HUES6 (cell line): ENCODE results near the gene ANGPTL7.
"Not testable (repeated sequence)": the region's sequence is repeated elsewhere in the genome, so short reads cannot be mapped to it uniquely, and the experiment has no call there.

ENCODE experiments used
- H3K27ac ChIP-seq: 2 replicates; pipeline ENCODE4 v1.7.0; 2013; ENCODE audit warnings: low read depth, mild to moderate bottlenecking, low read length, inconsistent platforms
- H3K27me3 ChIP-seq: 2 replicates; pipeline ENCODE4 v1.6.1; 2013; ENCODE audit warnings: low read length; ENCODE audit not compliant: control insufficient read depth, insufficient read depth
- H3K36me3 ChIP-seq: 2 replicates; pipeline ENCODE4 v1.6.1; 2013; ENCODE audit warnings: low read length; ENCODE audit not compliant: control insufficient read depth, insufficient read depth
- H3K4me1 ChIP-seq: 2 replicates; pipeline ENCODE4 v1.6.1; 2013; ENCODE audit warnings: low read length; ENCODE audit not compliant: control insufficient read depth, insufficient read depth
- H3K4me3 ChIP-seq: 2 replicates; pipeline ENCODE4 v1.5.1; 2013; ENCODE audit warnings: low read depth, low read length
- H3K9ac ChIP-seq: one replicate; pipeline ENCODE4 v1.6.1; 2013; ENCODE audit warnings: mild to moderate bottlenecking, low read length
- H3K9me3 ChIP-seq: 2 replicates; pipeline ENCODE4 v1.6.1; 2013; ENCODE audit warnings: low read depth, low read length; ENCODE audit not compliant: control insufficient read depth, insufficient read depth

ANGPTL7 gene

DNA sequence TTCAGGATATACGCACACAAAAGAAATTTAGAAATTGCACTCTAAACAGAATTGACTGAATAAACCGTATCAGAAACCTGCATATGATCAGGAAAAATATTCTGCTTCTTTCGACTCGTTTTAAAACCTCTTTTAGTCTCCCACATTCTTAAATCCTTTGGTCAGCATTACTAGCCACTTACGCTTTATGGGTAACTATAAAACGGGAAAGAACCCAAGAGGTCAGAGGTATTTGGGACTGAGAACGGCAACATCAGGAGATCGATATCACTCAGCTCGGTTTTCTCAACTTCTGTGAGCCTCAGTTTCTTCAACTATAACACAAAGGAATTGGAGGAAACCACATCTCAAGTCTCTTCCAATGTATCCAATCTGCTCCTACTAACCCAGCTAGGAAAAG lies 36.4 kb upstream of the ANGPTL7 start:
- Histone ChIP-seq H3K9me3 (no peaks in the 10 kb centered on the region), H3K9ac (no peak overlapping the region), H3K4me1 (0 out of 2 replicates have a peak, but pooled peaks cover 3% of the 10 kb centered on the region), H3K4me3 (no peak overlapping the region), H3K27ac (no peak overlapping the region), H3K27me3 (no peaks in the 10 kb centered on the region), H3K36me3 (peaks cover 75% of the 10 kb centered on the region)

DNA sequence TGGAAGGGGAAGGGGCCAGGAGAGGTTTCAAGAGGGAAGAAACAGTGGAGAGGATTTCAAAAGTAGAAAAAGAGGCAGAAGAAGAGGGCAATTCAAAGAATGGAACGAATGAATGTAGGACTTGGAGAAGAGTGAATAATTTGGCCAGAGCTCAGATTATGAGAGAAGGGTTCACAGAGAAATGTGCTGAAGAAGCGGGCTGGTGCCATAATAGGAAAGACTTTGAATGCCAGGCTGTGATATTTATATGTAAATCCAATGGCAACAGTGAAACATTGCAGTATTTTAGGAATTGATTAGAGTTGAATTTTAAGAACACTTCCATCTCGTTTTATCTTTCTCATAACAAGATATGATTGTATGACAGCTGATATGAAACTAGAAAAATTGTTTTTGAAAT lies 36.0 kb upstream of the ANGPTL7 start:
- H3K4me1 ChIP-seq = no peaks in the 10 kb centered on the region
- no peak overlapping the region for H3K27ac ChIP-seq
- H3K27me3 ChIP-seq = no peaks in the 10 kb centered on the region
- peaks cover 70% of the 10 kb centered on the region for H3K36me3 ChIP-seq
- H3K4me3 ChIP-seq = no peak overlapping the region
- no peak overlapping the region for H3K9ac ChIP-seq
- no peaks in the 10 kb centered on the region for H3K9me3 ChIP-seq

DNA sequence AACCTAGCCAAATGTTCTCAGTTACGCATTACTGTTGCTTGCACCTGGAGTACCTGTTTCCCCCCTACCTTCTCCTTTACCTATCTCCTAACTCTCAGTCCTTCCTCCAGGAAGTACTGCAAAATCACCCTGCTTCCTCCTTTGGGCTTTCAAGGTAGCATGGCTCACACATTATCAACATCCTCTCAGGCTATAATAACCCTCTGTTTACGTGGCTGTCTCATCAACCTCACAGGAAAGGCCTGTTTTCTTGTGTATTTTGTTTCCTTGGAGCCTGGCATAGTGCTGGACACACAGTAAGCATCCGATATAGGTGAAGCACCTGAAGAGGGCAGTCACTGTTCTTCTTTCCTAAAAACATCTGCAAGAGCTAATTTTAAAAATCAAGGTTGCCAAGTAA lies 32.7 kb upstream of the ANGPTL7 start:
- Histone ChIP-seq H3K4me3 (no peak overlapping the region), H3K27ac (no peak overlapping the region), H3K4me1 (no peaks in the 10 kb centered on the region), H3K36me3 (peaks cover 57% of the 10 kb centered on the region), H3K9ac (no peak overlapping the region), H3K27me3 (no peaks in the 10 kb centered on the region), H3K9me3 (no peaks in the 10 kb centered on the region)

DNA sequence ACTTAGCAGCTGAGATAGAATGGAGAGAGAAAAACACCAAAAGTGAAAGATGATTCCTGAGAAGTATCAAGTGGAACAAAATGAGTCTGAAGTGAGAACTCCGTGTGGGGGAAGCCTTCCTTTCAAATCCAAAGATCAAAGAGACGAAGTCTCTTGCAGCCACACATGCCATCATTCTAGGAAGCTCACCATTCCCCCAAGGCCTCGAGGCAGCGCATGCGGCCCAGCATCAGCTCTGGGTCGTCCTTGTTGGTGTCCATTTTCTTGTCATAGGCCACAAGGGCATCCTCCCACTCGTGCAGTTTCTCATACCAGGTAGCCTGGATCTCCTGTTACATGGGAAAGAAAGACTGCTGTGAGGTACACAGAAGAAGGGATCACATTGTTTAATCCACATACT lies 32.2 kb upstream of the ANGPTL7 start:
- Histone ChIP-seq H3K4me3 (no peak overlapping the region), H3K36me3 (peaks cover 51% of the 10 kb centered on the region), H3K27ac (no peak overlapping the region), H3K9ac (no peak overlapping the region), H3K27me3 (no peaks in the 10 kb centered on the region), H3K9me3 (no peaks in the 10 kb centered on the region), H3K4me1 (no peaks in the 10 kb centered on the region)

DNA sequence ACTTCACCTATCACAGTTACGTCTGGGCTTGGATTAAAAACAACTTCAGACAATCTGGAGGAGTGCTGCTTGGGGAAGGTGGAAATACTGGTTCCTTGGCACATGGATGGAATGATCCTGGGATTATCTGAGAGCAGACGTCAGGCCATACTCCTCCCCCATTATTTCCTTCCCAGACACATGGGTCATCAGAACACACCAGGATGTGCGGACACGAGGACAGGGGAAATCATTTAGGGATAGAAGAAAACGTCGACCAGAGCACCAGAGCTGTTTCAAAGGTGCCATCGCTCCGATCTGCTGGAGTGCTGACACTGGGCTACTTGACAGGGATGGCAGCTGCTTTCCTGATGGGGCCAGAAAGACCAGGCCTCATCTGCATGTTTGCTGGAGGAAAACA lies 31.8 kb upstream of the ANGPTL7 start:
- peaks cover 51% of the 10 kb centered on the region for H3K36me3 ChIP-seq

DNA sequence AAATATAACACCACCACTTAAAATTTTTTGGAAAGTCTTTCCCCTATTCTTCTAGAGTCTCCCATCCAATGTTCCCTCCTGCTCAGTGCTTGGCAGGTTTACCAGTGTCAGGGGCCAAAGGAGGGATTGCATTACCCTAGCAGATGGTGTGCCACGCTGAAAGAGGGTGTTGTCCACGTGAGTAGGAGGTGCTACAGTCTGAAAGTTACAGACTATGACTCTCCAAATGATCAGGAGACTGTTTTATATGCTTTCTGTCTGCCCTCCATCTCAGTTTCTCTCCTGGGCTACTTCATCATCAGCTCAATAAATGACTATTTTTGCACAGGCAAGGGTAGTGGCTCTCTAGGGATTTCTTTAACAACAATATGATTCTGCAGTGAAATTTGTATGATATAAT lies 31.3 kb upstream of the ANGPTL7 start:
- Histone ChIP-seq H3K9me3 (no peaks in the 10 kb centered on the region), H3K27ac (no peak overlapping the region), H3K36me3 (peaks cover 47% of the 10 kb centered on the region)

More for the DNA sequence above, 31.8 kb upstream of the ANGPTL7 start:
- no peaks in the 10 kb centered on the region for H3K4me1 ChIP-seq
- no peaks in the 10 kb centered on the region for H3K27me3 ChIP-seq
- H3K9me3 ChIP-seq = no peaks in the 10 kb centered on the region
- H3K9ac ChIP-seq = no peak overlapping the region
- H3K27ac ChIP-seq = no peak overlapping the region
- H3K4me3 ChIP-seq = no peak overlapping the region

DNA sequence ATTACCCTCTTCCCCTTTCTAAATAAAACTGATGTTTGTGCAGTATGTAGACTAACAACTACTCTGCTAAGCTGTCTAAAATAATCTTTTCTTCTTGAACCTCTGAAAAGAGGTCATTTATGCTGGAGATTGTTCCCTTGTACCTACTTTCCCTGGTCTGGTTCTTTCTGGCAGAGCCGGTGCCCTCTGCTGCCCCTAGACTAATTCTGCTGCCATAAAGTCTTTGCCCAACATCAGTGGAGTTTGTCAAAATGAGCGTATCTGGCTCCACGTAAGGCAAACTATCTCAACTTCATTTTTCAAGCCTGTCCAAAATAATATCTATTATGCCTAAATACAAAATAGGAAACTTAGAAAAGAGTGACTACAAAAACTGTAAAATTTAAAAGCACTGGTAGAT lies 30.9 kb upstream of the ANGPTL7 start:
- Histone ChIP-seq H3K36me3 (peaks cover 43% of the 10 kb centered on the region), H3K4me1 (no peaks in the 10 kb centered on the region), H3K27me3 (no peaks in the 10 kb centered on the region), H3K9me3 (no peaks in the 10 kb centered on the region), H3K4me3 (no peak overlapping the region), H3K9ac (no peak overlapping the region), H3K27ac (no peak overlapping the region)

More for the DNA sequence above, 31.3 kb upstream of the ANGPTL7 start:
- H3K27me3 ChIP-seq = no peaks in the 10 kb centered on the region
- no peak overlapping the region for H3K4me3 ChIP-seq
- no peaks in the 10 kb centered on the region for H3K4me1 ChIP-seq
- no peak overlapping the region for H3K9ac ChIP-seq

DNA sequence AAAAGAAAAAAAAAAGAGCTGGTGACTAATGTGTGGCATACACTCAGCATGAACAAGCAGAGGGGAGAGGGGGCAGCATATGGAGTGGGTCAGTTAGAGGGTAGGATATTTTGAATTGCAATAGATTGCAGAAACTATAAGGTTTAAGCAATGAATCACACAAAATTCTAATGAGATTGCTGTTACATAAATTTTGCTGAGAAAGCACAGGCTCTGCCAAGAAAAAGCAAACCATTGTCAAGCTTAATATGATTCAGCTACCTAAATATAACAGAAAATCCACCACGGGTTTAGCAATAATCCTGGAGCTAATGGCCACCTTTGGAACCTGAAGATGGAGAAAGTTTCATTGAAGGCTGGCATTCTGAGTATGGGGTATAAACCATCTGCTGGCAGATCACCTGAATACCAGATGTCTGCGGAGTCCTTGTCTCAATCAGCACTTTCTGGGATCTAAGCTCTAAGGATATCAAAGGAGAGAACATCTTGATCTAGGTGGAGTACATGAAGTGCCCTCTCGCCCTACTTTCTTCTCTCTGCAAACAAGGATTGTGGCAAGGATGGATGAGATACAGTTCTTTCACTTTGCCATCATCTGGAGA lies 30.3 kb upstream of the ANGPTL7 start:
- Histone ChIP-seq H3K4me1 (no peaks in the 10 kb centered on the region), H3K27me3 (no peaks in the 10 kb centered on the region), H3K4me3 (no peak overlapping the region), H3K36me3 (peaks cover 39% of the 10 kb centered on the region), H3K9me3 (no peaks in the 10 kb centered on the region), H3K9ac (no peak overlapping the region), H3K27ac (no peak overlapping the region)

DNA sequence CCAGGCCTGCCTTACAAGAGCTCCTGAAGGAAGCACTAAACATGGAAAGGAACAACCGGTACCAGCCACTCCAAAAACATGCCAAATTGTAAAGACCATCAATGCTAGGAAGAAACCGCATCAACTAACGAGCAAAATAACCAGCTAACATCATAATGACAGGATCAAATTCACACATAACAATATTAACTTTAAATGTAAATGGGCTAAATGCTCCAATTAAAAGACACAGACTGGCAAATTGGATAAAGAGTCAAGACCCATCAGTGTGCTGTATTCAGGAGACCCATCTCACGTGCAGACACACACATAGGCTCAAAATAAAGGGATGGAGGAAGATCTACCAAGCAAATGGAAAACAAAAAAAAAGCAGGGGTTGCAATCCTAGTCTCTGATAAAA lies 26.4 kb upstream of the ANGPTL7 start:
- H3K36me3 ChIP-seq = peaks cover 16% of the 10 kb centered on the region
- H3K9me3 ChIP-seq, H3K4me1 ChIP-seq, H3K4me3 ChIP-seq, H3K9ac ChIP-seq, H3K27ac ChIP-seq, H3K27me3 ChIP-seq: not testable (repeated sequence)

DNA sequence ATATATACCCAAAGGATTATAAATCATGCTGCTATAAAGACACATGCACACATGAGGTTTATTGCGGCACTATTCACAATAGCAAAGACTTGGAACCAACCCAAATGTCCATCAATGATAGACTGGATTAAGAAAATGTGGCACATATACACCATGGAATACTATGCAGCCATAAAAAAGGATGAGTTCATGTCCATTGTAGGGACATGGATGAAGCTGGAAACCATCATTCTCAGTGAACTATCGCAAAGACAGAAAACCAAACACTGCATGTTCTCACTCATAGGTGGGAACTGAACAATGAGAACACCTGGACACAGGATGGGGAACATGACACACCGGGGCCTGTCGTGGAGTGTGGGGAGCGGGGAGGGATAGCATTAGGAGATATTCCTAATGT lies 22.4 kb upstream of the ANGPTL7 start:
- H3K9ac ChIP-seq, H3K36me3 ChIP-seq, H3K4me3 ChIP-seq, H3K27me3 ChIP-seq, H3K4me1 ChIP-seq, H3K9me3 ChIP-seq, H3K27ac ChIP-seq: not testable (repeated sequence)

DNA sequence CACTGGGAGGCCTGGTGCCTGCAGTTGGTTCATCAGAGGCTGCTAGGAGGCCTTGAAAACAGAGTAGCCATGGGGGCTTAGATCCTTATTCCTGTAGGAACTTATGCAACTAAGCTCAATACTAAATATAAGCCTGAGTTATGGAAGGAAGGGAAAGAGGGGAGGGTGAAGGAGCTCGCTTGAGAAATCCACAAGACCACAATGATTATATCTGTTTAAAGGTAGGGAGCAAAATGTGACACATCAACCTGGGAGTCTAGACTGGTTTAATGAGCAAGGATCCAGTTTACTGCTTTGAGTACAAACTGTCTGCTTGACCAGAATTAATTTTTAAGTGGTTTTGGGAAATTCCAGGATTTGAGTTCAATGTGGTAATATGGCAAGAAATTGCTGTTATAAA lies 20.4 kb upstream of the ANGPTL7 start:
- Histone ChIP-seq H3K4me1 (no peaks in the 10 kb centered on the region), H3K9ac (no peak overlapping the region), H3K9me3 (no peaks in the 10 kb centered on the region), H3K27me3 (no peaks in the 10 kb centered on the region), H3K36me3 (peaks cover 7% of the 10 kb centered on the region), H3K27ac (no peak overlapping the region), H3K4me3 (no peak overlapping the region)

DNA sequence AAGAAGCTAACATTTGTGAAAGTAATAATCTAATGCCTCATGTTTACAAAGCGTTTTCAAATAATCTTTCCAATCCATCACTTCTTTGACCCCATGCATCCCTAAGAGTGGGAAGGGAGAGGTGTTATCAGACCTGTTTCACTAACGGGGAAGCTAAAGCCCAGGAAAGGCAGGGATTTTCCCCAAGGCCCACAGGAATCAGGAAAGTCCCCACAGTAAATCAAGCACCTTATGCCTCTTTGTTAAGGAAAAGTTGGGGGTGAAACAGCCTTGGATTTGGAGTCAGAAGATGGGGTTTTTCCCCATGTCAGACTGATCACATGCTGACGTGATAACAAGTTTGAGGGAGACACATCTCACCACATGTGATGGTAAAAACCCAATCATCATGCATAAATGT lies 20.0 kb upstream of the ANGPTL7 start:
- Histone ChIP-seq H3K9me3 (no peaks in the 10 kb centered on the region), H3K9ac (no peak overlapping the region), H3K27me3 (no peaks in the 10 kb centered on the region), H3K4me3 (no peak overlapping the region), H3K4me1 (no peaks in the 10 kb centered on the region), H3K27ac (no peak overlapping the region), H3K36me3 (peaks cover 9% of the 10 kb centered on the region)
